ENCODE data around the gene MRTO4. TPM values are rescaled to one million over a fixed set of nuclear protein-coding genes. Genes with fewer than 3 reads are reported as not detected.

MRTO4 gene
- total and polyA plus RNA-seq, 8 donors: 17.6 to 34.6 (median 30.9) TPM

- H3K9me3 ChIP-seq: no peaks in the 10 kb centered on the region
- H3K27ac ChIP-seq: peak overlapping the region in 1 of 2 donors; percentile 13
- intact Hi-C loops (cut with DNase I): no loop called here
- H3K27me3 ChIP-seq: no peaks in the 10 kb centered on the region
- TF ChIP-seq CTCF (IDR thresholded peaks at IDR 0.05): no peak
- DNase-seq (peak in 1 of 4 donors; percentile 27), ATAC-seq (peak; percentile 43)
- no peaks in the 10 kb centered on the region for H3K4me1 ChIP-seq
- no peak overlapping the region for H3K4me3 ChIP-seq
- peaks cover 0 to 99% of the 10 kb centered on the region in 2 donors for H3K36me3 ChIP-seq
Measured at GRCh38 chr1:19232524-19232846, 19.1 kb upstream of the MRTO4 start.

GRCh38 chr1:19234224-19234623 is 17.4 kb upstream of the MRTO4 start:
- intact Hi-C loops (cut with DNase I): no loop called here
- H3K9me3 ChIP-seq: no peaks in the 10 kb centered on the region

GRCh38 chr1:19239876-19240275 is 11.7 kb upstream of the MRTO4 start:
- TF ChIP-seq CTCF (IDR thresholded peaks at IDR 0.05): no peak
- H3K36me3 ChIP-seq: peaks cover 0 to 99% of the 10 kb centered on the region in 2 donors
- intact Hi-C loops (cut with DNase I): no loop called here

More at GRCh38 chr1:19234224-19234623, 17.4 kb upstream of the MRTO4 start:
- DNase-seq: no peak
- TF ChIP-seq CTCF (IDR thresholded peaks at IDR 0.05): no peak
- H3K27me3 ChIP-seq: no peaks in the 10 kb centered on the region
- no peak overlapping the region for H3K27ac ChIP-seq
- no peak for ATAC-seq
- H3K4me3 ChIP-seq: no peak overlapping the region
- H3K36me3 ChIP-seq: peaks cover 0 to 100% of the 10 kb centered on the region in 2 donors
- no peaks in the 10 kb centered on the region for H3K4me1 ChIP-seq

GRCh38 chr1:19240673-19241538 is 10.7 kb upstream of the MRTO4 start:
- no peaks in the 10 kb centered on the region for H3K4me1 ChIP-seq
- H3K36me3 ChIP-seq: peaks cover 0 to 95% of the 10 kb centered on the region in 2 donors
- TF ChIP-seq CTCF (IDR thresholded peaks at IDR 0.05): peak; percentile 93 to 97
- H3K27me3 ChIP-seq: no peaks in the 10 kb centered on the region
- intact Hi-C loops (cut with DNase I): no loop called here
- no peak overlapping the region for H3K4me3 ChIP-seq
- no peak overlapping the region for H3K27ac ChIP-seq
- ATAC-seq (peak; percentile 98), DNase-seq (peak; percentile 32 to 85 (median 60))
- H3K9me3 ChIP-seq: no peaks in the 10 kb centered on the region

More at GRCh38 chr1:19239876-19240275, 11.7 kb upstream of the MRTO4 start:
- H3K27me3 ChIP-seq: no peaks in the 10 kb centered on the region
- no peak overlapping the region for H3K4me3 ChIP-seq
- no peaks in the 10 kb centered on the region for H3K9me3 ChIP-seq
- no peak overlapping the region for H3K27ac ChIP-seq
- H3K4me1 ChIP-seq: no peaks in the 10 kb centered on the region
- DNase-seq (no peak), ATAC-seq (no peak)

- no peak for TF ChIP-seq CTCF (IDR thresholded peaks at IDR 0.05)
- Histone ChIP-seq H3K4me1 (peaks cover 20 to 44% of the 10 kb centered on the region in 2 donors), H3K9me3 (no peaks in the 10 kb centered on the region), H3K36me3 (peaks cover 0 to 10% of the 10 kb centered on the region in 2 donors), H3K4me3 (peak overlapping the region; percentile 89 to 94), H3K27ac (peak overlapping the region; percentile 95 to 97), H3K27me3 (no peaks in the 10 kb centered on the region)
- ATAC-seq: no peak
- intact Hi-C loops (cut with DNase I): no loop called here
- DNase-seq: no peak
Measured at GRCh38 chr1:19250629-19251304, 838 bp upstream of the MRTO4 start.

All from left lung (tissue), 10 donors.